GM18861 (cell line): ENCODE measurements around the gene BCO2.
"Not testable (repeated sequence)": the region's sequence is repeated elsewhere in the genome, so short reads cannot be mapped to it uniquely, and the experiment has no call there.

ENCODE experiments used
- ATAC-seq: cut with Tn5 transposase; IDR thresholded peaks from one replicate; pipeline ENCODE4 v1.9.1; 2021; ENCODE audit not compliant: unreplicated experiment

BCO2 gene

GRCh38 chr11:112165049-112165448, 10.3 kb upstream of the BCO2 start:
- no peak for ATAC-seq

GRCh38 chr11:112166562-112166961, 8.8 kb upstream of the BCO2 start:
- no peak for ATAC-seq

GRCh38 chr11:112167145-112167544, 8.2 kb upstream of the BCO2 start, which contains the start of gene TEX12:
TSS of gene TEX12 (plus strand) at chr11:112167372. CDS start at chr11:112169269, 1,897 bp downstream.
- ATAC-seq, result no peak

- peak; percentile 80 for ATAC-seq
Observed at GRCh38 chr11:112172362-112172994, 2.8 kb upstream of the BCO2 start.

- no peak for ATAC-seq
Observed at GRCh38 chr11:112173152-112173551, 2.2 kb upstream of the BCO2 start.

GRCh38 chr11:112175599-112175952, 264 bp downstream of the BCO2 start:
- ATAC-seq, result no peak

GRCh38 chr11:112176077-112176476, 765 bp downstream of the BCO2 start:
- ATAC-seq, result no peak

GRCh38 chr11:112177589-112177988, 2.3 kb downstream of the BCO2 start:
- ATAC-seq, result no peak

- no peak for ATAC-seq
Observed at GRCh38 chr11:112178428-112178827, 3.1 kb downstream of the BCO2 start.

GRCh38 chr11:112178936-112179335, 3.6 kb downstream of the BCO2 start:
- no peak for ATAC-seq

GRCh38 chr11:112179601-112180000, 4.3 kb downstream of the BCO2 start:
- ATAC-seq, result peak; percentile 64

GRCh38 chr11:112182867-112183266, 7.6 kb downstream of the BCO2 start:
- ATAC-seq, result no peak

- ATAC-seq, result no peak
Observed at GRCh38 chr11:112185883-112186282, 10.6 kb downstream of the BCO2 start.

- no peak for ATAC-seq
Observed at GRCh38 chr11:112186304-112186703, 11.0 kb downstream of the BCO2 start.

GRCh38 chr11:112195113-112195512, 19.8 kb downstream of the BCO2 start:
- ATAC-seq, result not testable (repeated sequence)

GRCh38 chr11:112195951-112196351, 20.6 kb downstream of the BCO2 start:
- no peak for ATAC-seq

- ATAC-seq, result no peak
Observed at GRCh38 chr11:112196519-112197087, 21.3 kb downstream of the BCO2 start.

GRCh38 chr11:112199101-112199500, 23.8 kb downstream of the BCO2 start:
- ATAC-seq, result not testable (repeated sequence)

- ATAC-seq, result no peak
Observed at GRCh38 chr11:112200252-112200651, 24.9 kb downstream of the BCO2 start.

GRCh38 chr11:112206071-112206470, 30.8 kb downstream of the BCO2 start:
- no peak for ATAC-seq

GRCh38 chr11:112210890-112211289, 35.6 kb downstream of the BCO2 start:
- ATAC-seq, result no peak

GRCh38 chr11:112211536-112211935, 36.2 kb downstream of the BCO2 start:
- no peak for ATAC-seq

- no peak for ATAC-seq
Observed at GRCh38 chr11:112212290-112212689, 37.0 kb downstream of the BCO2 start.
